Measurements from ENCODE around the gene TDG.
"Not testable (repeated sequence)": the region's sequence is repeated elsewhere in the genome, so short reads cannot be mapped to it uniquely, and the experiment has no call there.

TDG gene

DNA sequence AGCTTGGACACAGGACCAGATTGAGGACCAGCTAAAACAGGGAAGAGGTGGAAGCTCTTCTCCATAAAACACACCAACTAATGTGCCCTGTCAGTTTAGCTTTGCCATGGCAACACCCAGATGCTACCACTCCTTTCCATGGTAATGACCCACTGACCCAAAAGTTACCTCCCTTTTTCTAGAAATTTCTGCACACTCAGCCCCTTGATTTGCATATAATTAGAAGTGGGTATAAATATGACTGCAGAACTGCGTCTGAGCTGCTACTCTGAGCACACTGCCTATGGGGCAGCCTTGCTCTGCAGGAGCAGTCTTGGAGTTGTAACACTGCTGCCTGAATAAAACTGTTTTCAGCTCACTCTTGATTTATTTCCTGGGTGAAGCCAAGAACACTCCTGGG lies 3.2 kb upstream of the TDG start:
- no peak for DNase-seq

DNA sequence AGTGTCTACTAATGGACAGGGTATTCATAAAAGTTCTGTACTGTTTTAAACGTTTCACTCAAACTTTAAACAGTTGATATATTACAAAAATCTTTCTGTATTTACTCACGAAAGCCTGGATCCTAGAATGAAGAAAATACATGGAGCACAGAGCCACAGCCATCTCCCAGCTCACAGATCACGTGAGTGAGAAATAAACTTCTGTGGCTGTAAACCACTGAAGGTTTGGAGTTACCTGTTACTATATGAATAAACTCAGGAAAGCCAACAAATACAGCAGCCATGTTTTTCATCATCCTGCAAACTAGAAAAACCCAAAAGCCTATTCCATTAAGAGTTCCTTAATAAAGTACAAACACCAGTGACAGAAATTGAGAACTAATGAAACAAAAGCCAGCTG lies 867 bp upstream of the TDG start:
- DNase-seq = no peak

DNA sequence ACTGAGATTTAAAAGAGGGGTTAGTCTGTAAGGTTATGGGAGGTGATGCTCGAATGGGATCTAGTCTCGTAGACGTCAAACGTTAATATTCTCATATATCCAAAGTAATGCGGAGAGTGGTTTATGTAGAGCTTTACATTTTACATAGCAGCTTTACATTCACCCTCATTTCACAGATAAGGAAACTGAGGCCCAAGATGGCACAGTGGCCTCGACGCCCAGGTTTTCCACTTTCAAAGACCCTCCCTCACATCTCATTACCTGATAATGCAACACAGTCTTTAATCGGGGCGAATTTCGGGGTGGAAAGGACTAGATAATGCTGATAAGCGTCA lies 450 bp upstream of the TDG start:
- no peak for DNase-seq

DNA sequence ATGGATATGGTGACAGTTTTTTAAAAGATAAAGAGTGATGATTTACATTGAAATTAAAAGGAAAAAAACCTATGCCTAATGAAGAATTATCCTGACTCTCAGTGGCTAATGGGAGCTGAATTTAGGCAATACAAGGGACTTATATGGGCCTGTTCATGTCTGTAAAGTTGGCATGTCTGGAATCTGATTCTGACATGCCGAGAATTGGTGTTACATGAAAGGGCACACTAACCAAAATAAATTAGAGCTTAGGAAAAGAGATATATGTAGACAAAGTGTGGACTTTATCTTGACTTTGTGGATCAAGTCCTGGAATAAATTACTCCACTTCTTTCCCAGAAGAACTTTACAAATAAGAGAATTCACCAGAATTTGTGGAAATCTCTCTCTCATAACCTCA lies 1.1 kb downstream of the TDG start:
- DNase-seq = no peak

DNA sequence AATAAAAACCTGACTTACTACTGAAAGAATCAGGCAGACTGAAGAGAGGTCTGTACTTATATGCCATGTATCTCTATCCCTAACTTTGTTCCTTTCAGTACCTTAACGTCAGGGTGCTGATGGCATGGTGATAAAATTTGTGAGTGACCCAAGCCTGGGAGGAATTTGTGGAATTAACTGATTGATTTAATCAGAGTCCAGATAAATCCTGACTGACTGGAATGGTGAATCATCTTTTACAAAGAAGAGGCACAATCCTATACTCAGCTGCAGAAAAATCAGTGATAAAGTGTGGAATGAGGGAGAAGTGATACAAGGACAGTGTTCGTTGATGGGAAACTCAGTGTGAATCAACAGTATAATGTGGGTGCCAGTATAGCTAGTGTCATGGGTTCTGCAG lies 3.7 kb downstream of the TDG start:
- DNase-seq = no peak

DNA sequence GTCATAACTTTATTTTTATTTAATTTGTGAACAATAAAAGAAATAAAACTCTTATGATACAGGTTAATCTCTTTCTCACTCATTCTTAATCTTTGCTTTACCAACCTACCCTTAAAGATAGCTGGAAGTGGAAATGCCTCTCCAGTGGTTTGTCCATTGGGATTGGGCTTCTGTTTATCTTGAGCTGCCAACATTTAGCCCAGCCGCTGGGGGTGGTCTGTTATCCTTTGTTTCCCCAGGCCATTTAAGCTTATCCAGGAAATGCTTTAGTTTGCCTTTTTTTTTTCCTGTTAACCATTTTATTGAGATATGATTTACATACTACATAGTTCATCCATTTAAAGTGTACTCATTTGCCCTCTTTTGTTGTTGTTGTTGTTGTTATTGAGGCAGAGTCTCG lies 8.2 kb downstream of the TDG start:
- DNase-seq = no peak

DNA sequence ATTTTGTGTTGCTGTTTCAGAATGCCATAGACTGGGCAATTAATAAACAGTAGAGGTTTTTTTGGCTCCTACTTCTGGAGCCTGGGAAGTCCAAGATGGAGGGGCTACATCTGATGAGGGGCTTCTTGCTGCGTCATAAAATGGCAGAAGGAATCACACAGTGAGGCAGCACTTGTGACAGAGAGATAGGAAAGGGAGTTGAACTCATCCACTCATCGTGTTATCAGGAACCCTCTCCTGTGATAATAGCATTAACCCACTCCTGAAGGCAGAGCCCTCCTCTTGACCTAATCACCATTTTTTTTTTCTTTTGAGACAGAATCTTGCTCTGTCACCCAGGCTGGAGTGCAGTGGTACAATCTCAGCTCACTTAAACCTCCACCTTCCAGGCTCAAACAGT lies 9.7 kb downstream of the TDG start:
- DNase-seq = no peak

DNA sequence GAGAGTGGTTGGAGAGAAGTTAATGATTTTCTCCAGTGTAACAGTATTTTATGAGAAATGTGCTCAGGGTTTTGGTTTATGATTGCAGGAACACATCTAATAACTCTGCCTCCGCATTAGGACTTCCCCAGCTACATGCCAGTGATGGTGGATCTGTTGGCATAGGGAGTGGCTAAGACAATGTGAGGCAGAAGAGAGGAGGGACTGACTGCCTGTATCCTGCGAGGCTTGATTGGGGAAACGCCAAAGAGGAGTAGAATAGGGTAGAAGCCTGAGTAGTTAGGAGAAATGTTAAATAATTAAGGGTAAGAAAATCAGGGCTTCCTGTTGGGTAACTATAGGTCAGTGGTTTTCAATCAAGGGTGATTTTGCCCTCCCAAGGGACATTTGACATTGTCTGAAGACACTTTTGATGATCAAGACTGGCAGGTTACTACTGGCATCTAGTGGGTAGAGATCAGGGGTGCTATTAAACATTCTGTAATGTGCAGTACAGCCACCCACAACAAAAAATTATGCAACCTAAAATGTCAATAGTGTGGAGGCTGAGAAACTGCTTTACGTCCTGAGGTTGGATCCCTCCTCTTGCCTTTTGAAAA lies 12.8 kb downstream of the TDG start:
- DNase-seq = no peak

DNA sequence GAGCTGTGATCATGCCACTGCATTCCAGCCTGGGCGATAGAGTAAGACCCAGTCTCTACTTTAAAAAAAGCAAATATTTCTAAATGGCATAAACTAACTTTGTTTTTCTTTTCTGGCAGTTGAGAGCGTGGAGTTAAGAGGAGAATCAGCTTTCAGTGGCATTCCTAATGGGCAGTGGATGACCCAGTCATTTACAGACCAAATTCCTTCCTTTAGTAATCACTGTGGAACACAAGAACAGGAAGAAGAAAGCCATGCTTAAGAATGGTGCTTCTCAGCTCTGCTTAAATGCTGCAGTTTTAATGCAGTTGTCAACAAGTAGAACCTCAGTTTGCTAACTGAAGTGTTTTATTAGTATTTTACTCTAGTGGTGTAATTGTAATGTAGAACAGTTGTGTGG lies 21.2 kb downstream of the TDG start:
- no peak for DNase-seq

DNA sequence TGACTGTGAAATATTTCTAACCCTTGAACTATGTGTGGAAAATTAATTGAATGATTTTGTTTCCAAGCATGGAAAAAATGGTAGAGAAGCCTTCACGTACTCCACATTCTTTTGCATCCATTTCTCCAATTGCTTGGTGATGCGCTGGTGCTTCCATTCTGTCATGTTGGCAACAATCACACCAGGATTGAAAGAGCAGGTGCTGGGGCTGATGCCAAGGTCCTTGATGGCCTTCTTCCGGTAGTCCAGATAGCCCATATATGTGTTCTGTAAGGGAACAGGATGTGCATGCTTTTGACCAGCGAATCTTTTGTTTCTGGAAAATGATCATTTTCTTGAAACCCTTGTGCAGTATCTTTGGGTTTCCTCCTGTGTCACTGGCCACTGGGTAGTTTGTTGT lies 28.6 kb downstream of the TDG start:
- DNase-seq = no peak

DNA sequence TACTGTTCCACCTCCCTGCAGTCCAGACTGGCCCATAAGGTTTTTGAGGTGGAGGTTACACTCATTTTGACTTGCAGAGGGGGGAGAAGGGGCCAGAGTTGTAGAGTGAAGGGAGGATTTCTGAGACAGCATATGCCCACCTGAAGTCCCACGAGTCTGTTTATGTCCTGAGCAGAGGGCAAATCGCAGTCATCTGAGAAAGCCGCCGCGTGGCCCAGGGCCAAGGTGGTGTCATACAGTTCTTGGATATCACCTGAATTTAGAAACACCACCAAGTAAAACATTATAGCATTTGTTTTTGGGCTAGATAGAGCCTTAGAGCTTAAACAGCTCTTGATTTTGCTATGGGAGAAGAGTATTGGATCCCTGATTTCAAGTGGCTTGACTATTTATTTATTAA lies 30.9 kb downstream of the TDG start:
- DNase-seq = no peak

DNA sequence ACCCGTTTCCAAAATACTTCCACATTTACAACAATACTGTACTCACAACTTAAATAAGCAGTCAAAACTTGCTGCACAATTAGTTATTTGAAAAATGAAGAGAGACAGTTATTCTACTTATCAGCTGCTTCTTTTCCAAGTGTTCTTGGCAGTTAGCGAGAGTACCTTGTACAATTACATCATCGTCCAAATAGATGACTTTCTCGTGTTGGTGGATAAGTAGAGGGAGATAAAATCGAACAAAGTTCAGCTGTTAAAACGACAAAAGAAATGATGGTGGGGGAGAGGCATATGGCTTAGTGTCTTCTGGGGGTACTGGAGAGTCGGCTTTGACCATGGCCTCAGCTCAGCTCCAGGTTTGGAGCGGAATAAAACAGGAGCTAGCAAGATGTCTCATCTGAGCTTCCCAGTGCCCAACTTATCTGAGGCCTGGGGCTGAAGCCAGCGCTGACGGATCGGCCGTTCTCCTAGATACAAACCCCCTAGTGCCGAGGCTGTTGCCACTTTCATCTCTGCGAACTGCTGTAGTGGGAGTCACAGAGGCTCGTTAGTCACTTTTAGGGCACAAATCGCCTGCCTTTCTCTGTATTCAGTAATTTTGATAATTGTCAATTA lies 31.7 kb downstream of the TDG start:
- no peak for DNase-seq

DNA sequence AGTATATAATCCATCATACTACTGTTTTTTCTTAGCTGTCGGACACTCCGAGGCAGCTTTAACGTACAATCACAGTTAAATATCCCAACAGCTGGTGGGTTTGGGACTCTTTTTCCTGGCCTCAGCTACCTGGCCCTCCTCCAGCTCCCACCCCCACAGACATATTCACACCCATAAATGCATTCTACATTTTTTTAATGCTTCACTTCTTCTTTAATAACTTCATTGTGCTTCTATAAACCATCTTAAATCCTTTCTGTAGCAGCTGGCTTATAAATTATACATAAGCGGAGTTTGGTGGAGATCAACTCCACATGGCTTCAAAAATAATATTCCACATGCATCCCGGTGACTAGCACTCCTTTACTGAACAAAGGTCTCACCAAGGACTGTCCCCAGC lies 33.3 kb downstream of the TDG start:
- no peak for DNase-seq

DNA sequence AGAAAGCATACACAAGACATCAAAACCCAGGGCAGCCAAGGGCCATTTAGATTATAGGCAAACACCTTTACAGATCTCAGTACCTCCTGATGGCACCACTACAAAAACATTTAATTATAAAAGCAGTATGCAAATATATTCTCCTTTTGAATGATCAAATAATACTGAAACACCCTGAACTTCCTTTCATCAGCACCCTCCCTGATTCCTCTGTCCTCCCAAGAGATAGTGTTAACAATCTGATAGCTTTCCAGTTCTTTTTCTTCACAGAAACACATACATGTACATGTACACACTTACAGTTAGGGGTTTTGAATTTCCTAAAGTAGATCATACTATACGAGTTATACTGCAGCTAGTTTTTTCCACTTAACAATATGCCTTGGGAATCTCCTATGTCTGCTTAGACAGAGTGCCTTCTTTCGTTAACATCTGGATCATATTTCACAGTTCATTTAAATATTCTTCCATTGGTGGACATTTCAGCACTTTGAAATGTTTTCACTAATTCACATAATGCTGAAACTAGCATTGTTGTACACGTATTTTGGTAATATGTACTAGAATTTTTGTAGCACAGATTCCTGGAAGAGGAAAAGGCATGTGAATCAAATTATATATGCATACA lies 35.2 kb downstream of the TDG start:
- no peak for DNase-seq

DNA sequence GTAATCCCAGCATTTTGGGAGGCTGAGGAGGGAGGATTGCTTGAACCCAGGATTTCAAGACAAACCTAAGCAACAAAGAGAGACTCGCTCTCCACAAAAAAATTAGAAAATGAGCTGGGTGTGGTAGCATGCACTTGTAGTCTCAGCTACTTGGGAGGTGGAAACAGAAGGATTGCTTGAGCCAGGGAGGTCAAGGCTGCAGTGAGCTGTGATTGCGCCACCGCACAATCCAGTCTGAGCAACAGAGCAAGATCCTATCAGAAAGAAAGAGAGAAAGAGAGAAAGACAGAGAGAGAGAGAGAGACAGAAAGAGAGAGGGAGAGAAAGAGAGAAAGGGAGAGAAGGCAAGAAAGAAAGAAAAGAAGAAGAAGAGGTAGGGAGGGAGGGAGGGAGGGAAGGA lies 37.0 kb downstream of the TDG start:
- DNase-seq = no peak

DNA sequence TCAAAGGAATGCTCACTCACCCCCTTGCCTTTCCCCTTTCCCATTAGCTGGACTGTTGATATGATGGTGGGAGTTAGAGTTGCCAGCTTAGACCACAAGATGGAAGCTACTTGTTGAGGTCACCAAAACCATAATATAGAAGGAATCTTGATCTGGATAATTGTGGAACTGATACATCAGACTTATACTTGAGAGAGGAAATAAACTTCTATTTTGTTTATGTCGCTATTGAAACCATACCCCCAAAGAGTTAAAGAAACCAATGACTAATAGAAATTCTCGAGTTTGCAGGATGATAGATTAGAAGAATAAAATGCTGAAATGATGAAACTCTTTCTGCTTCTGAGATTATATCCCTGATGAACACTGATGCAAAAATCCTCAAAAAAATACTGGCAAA lies 37.9 kb downstream of the TDG start:
- DNase-seq = no peak

DNA sequence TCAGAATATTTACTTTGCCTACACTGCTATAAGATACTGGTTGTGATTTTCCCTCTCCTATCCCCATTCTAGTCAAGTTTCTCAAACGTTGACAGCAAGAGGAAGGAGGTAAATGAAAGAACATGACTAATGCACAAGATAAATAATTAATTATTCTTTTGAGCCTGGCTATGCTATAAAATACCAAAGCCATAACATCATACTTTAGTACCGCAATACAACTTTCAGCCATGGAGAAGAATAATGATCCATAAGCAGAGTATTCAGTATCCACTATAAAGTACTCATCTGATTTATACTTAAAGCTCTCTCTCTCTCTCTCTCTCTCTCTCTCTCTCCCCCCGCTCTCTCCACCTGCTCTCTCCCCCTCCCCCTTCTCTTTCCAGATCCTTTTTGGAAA lies 41.3 kb downstream of the TDG start:
- DNase-seq = no peak

DNA sequence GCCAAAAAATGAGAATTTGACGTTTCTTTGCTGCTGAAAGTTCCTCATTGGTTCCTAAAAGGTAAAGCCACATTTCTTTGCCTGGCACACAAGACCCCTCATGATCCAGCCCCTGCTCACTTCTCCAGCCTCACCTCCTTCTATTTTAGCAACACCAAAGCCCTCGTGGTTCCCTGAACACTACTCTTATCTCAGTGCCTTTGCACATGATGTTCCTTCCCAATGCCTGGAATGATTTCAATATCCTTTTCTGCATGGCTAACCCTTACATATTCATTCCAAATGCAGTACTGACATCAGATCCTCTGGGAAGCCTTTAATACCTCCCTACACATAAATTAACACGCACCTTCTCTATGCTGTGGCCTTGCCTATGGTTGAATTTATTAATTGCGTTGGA lies 44.4 kb downstream of the TDG start:
- DNase-seq = no peak

DNA sequence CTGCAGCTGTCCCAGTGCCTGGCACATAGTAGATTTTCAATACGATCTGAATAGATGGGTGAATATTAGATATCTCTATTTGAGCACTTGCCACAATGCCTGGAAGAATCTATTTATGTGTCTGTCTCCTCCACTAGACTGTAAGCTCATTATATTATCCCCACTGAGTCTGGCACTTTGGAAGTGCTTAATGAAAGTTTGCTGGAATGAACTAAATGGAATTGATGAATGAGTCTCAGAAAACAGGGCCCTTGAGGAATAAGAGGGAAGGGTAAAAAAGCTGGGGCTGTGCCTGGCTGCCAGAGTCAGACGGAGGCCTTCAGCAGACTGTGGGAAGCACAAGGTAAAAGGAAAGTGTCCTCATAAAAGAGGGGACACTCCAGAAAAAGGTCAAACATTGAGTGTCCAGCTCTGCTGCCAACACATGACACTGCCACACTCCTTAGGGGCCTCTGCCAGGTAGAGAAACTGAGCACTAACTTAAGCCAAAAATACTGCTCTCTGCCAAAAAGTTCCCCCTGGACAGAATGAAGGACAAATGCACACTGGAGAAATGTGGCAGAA lies 45.0 kb downstream of the TDG start:
- DNase-seq = no peak

DNA sequence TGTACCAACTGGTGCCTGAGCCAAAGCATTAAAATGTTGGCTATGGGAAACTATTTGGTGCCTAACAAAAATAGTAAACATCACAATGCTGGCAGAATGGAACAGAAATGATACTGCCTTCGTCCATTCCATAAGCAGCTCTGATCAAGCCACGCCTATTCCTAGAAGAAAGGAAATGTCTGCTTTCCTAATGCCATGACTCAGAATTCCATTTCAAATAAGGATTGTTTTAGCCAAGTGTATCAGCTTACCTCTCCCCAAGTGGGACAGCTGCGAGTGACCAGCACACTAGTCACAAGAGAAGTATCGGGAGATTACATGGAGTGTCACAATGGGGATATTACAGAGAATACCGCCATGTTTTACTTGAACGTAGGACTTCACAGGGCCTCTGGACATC lies 45.6 kb downstream of the TDG start:
- DNase-seq = no peak

DNA sequence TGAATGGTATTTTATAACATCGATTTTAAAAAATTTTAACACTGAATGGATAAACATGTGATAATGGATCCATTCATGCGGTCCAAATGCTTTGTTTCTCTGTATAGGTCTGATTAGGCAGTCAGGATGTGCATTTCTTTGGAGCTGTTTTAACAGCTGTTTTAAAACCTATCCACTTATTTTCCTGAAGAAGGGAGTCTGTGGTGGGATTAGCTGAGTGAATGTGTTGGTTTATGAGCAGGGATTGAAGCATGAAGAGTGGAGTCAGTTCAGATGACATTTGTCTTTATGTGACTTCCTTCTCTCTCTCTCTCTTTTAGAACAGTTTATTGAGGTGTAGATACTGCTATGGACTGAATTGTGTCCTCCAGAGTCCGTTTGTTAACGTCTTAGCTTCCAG lies 46.7 kb downstream of the TDG start:
- no peak for DNase-seq

DNA sequence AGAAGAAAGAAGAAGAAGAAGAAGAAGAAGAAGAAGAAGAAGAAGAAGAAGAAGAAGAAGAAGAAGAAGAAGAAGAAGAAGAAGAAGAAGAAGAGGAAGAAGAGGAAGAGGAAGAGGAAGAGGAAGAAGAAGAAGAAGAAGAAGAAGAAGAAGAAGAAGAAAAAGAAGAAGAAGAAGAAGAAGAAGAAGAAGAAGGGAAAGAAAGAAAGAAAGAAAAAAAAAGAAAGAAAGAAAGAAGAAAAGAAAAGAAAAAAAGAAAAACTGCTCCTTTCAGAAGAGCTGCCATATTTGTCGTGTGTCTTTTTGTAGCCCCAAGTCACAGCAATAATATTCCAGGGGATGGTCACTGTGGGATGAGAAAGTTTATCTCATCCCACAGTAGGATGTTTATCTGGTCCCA lies 56.2 kb downstream of the TDG start:
- DNase-seq = not testable (repeated sequence)

DNA sequence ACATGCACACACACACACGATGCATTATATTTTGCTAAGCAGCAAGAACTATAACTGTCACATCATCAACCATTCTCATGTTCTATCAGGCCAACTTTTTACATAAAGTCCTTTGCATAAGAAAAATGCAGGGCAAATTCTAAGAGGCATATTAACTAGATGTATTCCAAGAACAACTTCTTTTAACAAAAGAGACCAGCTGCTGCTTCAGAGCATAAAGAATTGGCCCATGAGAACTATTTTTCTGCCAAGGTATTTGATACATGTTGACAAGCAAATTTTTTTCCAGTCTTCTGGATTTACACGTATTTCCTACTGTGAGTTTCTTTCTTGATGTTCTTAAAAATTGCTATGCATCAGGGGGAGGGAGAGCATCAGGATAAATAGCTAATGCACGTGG lies 57.1 kb downstream of the TDG start:
- no peak for DNase-seq

DNA sequence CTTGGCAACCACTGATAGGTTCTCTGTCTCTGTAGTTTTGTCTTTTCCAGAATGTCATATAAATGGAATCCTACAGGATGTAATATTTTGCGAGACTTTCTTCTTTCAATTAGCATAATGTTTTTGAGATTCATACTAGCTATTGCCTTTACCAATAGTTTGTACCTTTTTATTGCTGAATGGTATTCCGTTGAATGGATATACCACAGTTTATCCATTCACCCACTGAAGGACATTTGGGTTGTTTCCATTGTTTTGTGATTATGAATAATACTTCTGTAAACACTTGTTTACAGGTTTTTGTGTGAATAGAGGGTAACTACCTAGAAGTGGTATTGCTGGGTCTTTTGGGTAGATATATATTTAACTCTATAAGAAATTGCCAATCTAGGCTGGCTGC lies 58.0 kb downstream of the TDG start:
- no peak for DNase-seq

DNA sequence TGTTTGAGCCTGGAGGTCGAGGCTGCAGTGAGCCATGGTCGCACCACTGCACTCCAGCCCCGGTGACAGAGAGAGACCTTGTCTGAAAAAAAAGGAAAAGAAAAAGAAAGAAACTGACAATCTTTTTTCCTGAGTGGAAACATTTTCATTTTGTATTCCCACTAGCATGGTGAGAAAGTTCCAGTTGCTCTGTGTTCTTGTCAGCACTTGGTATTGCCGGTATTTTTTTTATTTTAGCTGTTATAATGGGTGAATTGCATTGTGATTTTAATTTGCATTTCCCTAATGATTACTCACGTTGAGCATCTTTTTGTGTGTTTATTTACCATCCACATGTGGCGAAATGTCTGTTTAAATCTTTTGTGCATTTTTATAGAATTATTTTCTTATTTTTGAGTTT lies 58.7 kb downstream of the TDG start:
- no peak for DNase-seq

All from NCI-H146 (cell line).